ENCODE measurements around the gene SYNE1. TPM values are rescaled to one million over a fixed set of nuclear protein-coding genes. Genes with fewer than 3 reads are reported as not detected.
"Not testable (repeated sequence)": the region's sequence is repeated elsewhere in the genome, so short reads cannot be mapped to it uniquely, and the experiment has no call there.

Gene SYNE1
- total RNA-seq, 4 donors from 2014 or later, result 111 to 156 (median 124) TPM

DNA sequence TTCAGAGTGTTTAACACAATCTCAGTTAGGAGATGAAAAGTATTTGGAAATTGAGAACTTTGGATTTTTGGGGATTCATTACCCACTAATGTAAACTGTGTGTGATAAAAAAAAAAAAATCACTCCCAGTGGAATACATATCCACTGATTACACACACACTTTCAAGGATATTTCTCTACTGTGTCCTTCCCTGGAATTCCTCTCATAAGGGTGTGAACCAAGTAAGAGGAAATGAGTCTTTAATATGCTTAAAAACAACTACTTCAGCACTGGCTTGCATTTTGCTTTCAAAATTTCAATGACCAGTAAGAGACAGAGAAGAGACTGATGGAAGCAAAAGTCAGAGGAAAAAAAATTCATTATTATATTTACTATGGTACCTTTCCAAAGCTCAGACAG lies 36.1 kb upstream of the SYNE1 start:
- intact Hi-C loops (cut with DNase I; ENCODE audit: low total_unique reads), result no loop called here
- H3K4me3 ChIP-seq (ENCODE audit: low read depth, poor library complexity, severe bottlenecking), result no peak overlapping the region
- no peak for DNase-seq (ENCODE audit: low spot score in 2 of 2)
- no peak for TF ChIP-seq POLR2A (IDR thresholded peaks at IDR 0.05)
- TF ChIP-seq, protein P1, sequence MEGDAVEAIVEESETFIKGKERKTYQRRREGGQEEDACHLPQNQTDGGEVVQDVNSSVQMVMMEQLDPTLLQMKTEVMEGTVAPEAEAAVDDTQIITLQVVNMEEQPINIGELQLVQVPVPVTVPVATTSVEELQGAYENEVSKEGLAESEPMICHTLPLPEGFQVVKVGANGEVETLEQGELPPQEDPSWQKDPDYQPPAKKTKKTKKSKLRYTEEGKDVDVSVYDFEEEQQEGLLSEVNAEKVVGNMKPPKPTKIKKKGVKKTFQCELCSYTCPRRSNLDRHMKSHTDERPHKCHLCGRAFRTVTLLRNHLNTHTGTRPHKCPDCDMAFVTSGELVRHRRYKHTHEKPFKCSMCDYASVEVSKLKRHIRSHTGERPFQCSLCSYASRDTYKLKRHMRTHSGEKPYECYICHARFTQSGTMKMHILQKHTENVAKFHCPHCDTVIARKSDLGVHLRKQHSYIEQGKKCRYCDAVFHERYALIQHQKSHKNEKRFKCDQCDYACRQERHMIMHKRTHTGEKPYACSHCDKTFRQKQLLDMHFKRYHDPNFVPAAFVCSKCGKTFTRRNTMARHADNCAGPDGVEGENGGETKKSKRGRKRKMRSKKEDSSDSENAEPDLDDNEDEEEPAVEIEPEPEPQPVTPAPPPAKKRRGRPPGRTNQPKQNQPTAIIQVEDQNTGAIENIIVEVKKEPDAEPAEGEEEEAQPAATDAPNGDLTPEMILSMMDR (IDR thresholded peaks at IDR 0.05), result no peak

DNA sequence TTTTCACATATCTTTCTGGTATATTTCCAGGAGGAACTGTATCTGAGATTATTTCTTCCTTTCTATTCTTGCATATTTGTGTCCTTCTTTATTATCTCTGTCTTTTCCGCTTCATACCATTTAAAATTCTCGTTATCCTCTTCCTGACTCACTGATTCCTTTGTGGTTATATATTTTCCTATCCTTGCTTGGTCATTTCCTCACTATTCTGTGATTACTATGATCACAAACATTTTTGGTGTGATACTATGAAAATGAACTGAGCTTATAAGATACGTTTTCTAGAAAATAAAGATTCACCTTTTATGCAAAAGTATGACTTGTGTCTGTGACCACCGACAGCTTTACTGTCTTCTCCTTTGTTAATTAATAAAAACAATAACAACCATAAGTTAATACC lies 34.0 kb upstream of the SYNE1 start:
- intact Hi-C loops (cut with DNase I; ENCODE audit: low total_unique reads), result no loop called here

DNA sequence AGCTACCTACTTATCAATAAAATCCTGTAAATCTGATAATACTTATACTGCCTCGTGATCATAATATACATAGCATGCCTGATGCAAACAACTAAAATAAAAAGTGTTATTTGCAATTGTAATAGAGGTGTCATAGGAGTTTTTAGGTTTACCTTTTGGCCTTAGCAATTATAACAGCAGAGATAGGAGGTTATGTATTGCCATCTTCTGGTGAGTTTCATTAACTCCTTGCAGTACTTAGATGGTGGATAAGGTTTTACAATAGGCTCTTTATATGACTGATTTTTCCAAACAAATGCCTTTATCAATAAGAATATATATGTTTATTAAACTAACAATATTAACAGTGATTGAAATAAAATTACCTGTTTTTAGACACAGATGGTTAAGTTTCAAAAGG lies 32.7 kb upstream of the SYNE1 start:
- DNase-seq (ENCODE audit: low spot score in 2 of 2), result no peak
- WGBS, 2 donors, result 40 to 43% methylated on average over 1 of the region's 1 CpG
- H3K4me3 ChIP-seq (ENCODE audit: low read depth, poor library complexity, severe bottlenecking), result no peak overlapping the region
- intact Hi-C loops (cut with DNase I; ENCODE audit: low total_unique reads), result loop anchor here (5.0 kb wide), 1 partner anchor 118 kb away; no protein-coding TSS in a partner anchor
- no peak for TF ChIP-seq POLR2A (IDR thresholded peaks at IDR 0.05)
- TF ChIP-seq, protein P1 (IDR thresholded peaks at IDR 0.05), result no peak

More for the DNA sequence above, 34.0 kb upstream of the SYNE1 start:
- no peak for TF ChIP-seq POLR2A (IDR thresholded peaks at IDR 0.05)
- TF ChIP-seq, protein P1 (IDR thresholded peaks at IDR 0.05), result no peak
- DNase-seq (ENCODE audit: low spot score in 2 of 2), result no peak
- 52 to 55% methylated on average over 4 of the region's 4 CpGs for WGBS, 2 donors
- H3K4me3 ChIP-seq (ENCODE audit: low read depth, poor library complexity, severe bottlenecking), result no peak overlapping the region

DNA sequence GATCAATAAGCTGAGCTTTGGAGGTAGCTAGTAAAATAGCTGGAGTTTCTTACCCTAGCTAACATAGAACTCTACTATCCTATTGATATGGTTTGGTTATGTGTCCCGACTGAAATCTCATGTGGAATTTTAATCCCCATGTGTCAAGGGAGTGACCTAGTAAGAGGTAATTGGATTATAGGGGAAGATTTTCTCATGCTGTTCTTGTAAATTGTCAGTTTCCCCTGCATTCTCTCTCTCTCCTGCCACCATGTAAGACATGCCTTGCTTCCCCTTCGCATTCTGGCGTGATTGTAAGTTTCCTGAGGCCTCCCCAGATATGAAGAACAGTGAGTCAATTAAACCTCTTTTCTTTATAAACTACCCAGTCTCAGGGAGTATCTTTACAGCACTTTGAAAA lies 24.6 kb upstream of the SYNE1 start:
- no peak for DNase-seq (ENCODE audit: low spot score in 2 of 2)

DNA sequence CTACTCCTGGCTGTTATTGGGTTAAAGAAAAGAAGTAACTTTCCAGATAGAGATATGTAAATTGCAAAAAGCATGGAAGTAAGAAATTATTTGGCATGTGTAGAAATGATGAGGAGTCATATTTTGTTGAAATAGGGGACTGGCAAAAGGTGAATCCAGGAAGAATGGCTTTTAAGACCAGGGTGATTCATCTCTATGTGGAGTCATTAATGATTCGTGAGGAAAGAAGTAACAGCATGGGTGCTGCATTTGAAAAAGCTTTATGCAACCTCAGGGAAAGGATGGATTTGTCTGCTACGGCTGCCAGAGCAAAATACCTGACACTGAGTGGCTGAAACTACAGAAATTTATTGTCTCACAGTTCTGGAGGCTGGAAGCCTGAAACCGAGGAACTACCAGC lies 14.8 kb upstream of the SYNE1 start:
- WGBS, 2 donors, result 70 to 75% methylated on average over 3 of the region's 3 CpGs
- H3K4me3 ChIP-seq (ENCODE audit: low read depth, poor library complexity, severe bottlenecking), result no peak overlapping the region
- no peak for DNase-seq (ENCODE audit: low spot score in 2 of 2)
- intact Hi-C loops (cut with DNase I; ENCODE audit: low total_unique reads), result no loop called here
- TF ChIP-seq POLR2A (IDR thresholded peaks at IDR 0.05), result no peak
- TF ChIP-seq, protein P1 (IDR thresholded peaks at IDR 0.05), result no peak

More for the DNA sequence above, 24.6 kb upstream of the SYNE1 start:
- intact Hi-C loops (cut with DNase I; ENCODE audit: low total_unique reads), result no loop called here
- WGBS, 2 donors, result 92 to 97% methylated on average over 3 of the region's 3 CpGs
- TF ChIP-seq, protein P1 (IDR thresholded peaks at IDR 0.05), result no peak
- TF ChIP-seq POLR2A (IDR thresholded peaks at IDR 0.05), result no peak
- no peak overlapping the region for H3K4me3 ChIP-seq (ENCODE audit: low read depth, poor library complexity, severe bottlenecking)

DNA sequence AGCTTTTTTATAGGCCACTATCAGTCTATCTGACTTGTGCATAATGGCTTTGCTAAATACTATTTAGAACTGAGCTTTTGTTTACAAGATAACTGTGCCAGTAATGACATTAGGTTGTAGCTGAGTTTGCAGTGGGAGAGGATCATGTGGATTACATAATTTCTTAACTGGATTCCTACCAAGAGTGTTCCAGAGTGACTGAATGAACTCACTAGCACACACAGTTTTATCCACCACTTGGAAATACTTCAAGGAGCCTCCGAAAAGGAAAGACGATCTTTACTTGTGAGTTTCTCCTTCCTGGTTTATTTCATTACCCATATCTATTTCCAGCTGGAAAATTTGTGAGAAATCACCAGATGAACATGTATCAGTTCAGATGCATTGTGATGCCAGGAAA lies 10.9 kb upstream of the SYNE1 start:
- intact Hi-C loops (cut with DNase I; ENCODE audit: low total_unique reads), result loop anchor here (10.0 kb wide), 1 partner anchor 93 kb away; no protein-coding TSS in a partner anchor
- no peak overlapping the region for H3K4me3 ChIP-seq (ENCODE audit: low read depth, poor library complexity, severe bottlenecking)
- no peak for TF ChIP-seq POLR2A (IDR thresholded peaks at IDR 0.05)
- TF ChIP-seq, protein P1 (IDR thresholded peaks at IDR 0.05), result no peak
- no peak for DNase-seq (ENCODE audit: low spot score in 2 of 2)
- WGBS, 2 donors, result 40 to 55% methylated on average over 2 of the region's 2 CpGs

DNA sequence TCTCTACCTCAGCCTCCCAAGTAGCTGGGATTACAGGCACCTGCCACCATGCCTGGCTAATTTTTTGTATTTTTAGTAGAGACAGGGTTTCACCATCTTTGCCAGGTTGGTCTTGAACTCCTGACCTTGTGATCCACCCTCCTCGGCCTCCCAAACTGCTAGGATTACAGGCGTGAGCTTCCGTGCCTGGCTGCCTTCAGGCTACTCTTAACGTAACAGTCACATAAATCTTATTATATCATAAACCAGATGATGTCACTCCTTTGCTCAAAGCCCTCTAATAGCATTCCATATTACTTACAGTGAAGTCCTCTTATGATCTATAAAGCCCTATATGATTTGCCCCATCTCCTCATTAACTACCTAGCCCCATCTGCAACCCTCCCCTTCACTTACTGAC lies 9.6 kb upstream of the SYNE1 start:
- DNase-seq (ENCODE audit: low spot score in 2 of 2); H3K4me3 ChIP-seq (ENCODE audit: low read depth, poor library complexity, severe bottlenecking): not testable (repeated sequence)
- intact Hi-C loops (cut with DNase I; ENCODE audit: low total_unique reads), result loop anchor here (10.0 kb wide), 1 partner anchor 92 kb away; no protein-coding TSS in a partner anchor
- 47 to 58% methylated on average over 4 of the region's 4 CpGs for WGBS, 2 donors
